Gastroesophageal sphincter (tissue), 4 donors: Measurements from ENCODE around the gene CCDC120. TPM values are rescaled to one million over a fixed set of nuclear protein-coding genes. Genes with fewer than 3 reads are reported as not detected.

Source experiments
- ATAC-seq: fragments of 150-250 bp; one replicate; pipeline ENCODE4 v1.9.1; 2016; ENCODE audit warnings: mild to moderate bottlenecking, moderate library complexity
- H3K27ac ChIP-seq, 4 donors: fragments of 200-600 bp; sonication (generic) in 3 of 4; 1 replicate in 3 of 4; 2 replicates in 1 of 4; pipeline ENCODE4 v1.5.1; 2016 to 2019
- H3K27me3 ChIP-seq: fragments of 200-600 bp; sonication (generic); one replicate; pipeline ENCODE4 v1.5.1; 2019
- H3K36me3 ChIP-seq, 2 donors: fragments of 200-600 bp; sonication (generic); one replicate each; pipeline ENCODE4 v1.5.1; 2019; ENCODE audit warnings: control low read depth in 1 of 2
- H3K4me1 ChIP-seq, 3 donors: fragments of 200-600 bp; sonication (generic); 1 replicate in 2 of 3; 2 replicates in 1 of 3; pipeline ENCODE4 v1.5.1; 2016 to 2019; ENCODE audit warnings: control low read depth in 2 of 3
- H3K4me3 ChIP-seq, 2 donors: fragments of 200-600 bp; sonication (generic); one replicate each; pipeline ENCODE4 v1.5.1; 2019; ENCODE audit warnings: mild to moderate bottlenecking in 1 of 2, moderate library complexity in 1 of 2
- H3K9me3 ChIP-seq, 3 donors: fragments of 200-600 bp; sonication (generic); one replicate each; pipeline ENCODE4 v1.5.1; 2017 to 2019; ENCODE audit warnings: control low read depth in 2 of 3
- CTCF ChIP-seq, 4 experiments: fragments of 200-600 bp in 2 of 4; fragments of 450-650 bp in 2 of 4; sonication (generic) in 1 of 4; IDR thresholded peaks; one replicate each; pipeline ENCODE4 v1.5.1; 2017 to 2019; ENCODE audit warnings: antibody characterized with exemption in 4 of 4, mild to moderate bottlenecking in 2 of 4, moderate library complexity in 2 of 4
- EP300 ChIP-seq: sonication (generic); formaldehyde crosslinking; IDR thresholded peaks from one replicate; pipeline ENCODE4 v1.6.1; 2017; ENCODE audit warnings: antibody characterized with exemption, mild to moderate bottlenecking
- POLR2A ChIP-seq, 2 donors: fragments of 450-650 bp; IDR thresholded peaks; one replicate each; pipeline ENCODE4 v1.6.1; 2017; ENCODE audit warnings: antibody characterized with exemption in 2 of 2, mild to moderate bottlenecking in 2 of 2, moderate library complexity in 1 of 2
- POLR2AphosphoS5 ChIP-seq: sonication (generic); formaldehyde crosslinking; IDR thresholded peaks from one replicate; pipeline ENCODE4 v1.6.1; 2017; ENCODE audit warnings: antibody characterized with exemption
- WGBS, 2 donors: methylation state at CpG; one replicate each; pipeline ENCODE4 v1.1.5; 2018; ENCODE audit warnings: low coverage in 1 of 2; 5-methylcytosine and 5-hydroxymethylcytosine counted together
- total RNA-seq, 4 donors: library from RNA; depleted of rRNA; stranded (reverse); fragments of >200 nt; gene quantifications; one replicate each; pipeline ENCODE4 v1.1.0, GENCODE V29; 2016

Gene CCDC120
- total RNA-seq, 4 donors from 2014 or later = 1.1 to 4.7 (median 2.5) TPM

DNA sequence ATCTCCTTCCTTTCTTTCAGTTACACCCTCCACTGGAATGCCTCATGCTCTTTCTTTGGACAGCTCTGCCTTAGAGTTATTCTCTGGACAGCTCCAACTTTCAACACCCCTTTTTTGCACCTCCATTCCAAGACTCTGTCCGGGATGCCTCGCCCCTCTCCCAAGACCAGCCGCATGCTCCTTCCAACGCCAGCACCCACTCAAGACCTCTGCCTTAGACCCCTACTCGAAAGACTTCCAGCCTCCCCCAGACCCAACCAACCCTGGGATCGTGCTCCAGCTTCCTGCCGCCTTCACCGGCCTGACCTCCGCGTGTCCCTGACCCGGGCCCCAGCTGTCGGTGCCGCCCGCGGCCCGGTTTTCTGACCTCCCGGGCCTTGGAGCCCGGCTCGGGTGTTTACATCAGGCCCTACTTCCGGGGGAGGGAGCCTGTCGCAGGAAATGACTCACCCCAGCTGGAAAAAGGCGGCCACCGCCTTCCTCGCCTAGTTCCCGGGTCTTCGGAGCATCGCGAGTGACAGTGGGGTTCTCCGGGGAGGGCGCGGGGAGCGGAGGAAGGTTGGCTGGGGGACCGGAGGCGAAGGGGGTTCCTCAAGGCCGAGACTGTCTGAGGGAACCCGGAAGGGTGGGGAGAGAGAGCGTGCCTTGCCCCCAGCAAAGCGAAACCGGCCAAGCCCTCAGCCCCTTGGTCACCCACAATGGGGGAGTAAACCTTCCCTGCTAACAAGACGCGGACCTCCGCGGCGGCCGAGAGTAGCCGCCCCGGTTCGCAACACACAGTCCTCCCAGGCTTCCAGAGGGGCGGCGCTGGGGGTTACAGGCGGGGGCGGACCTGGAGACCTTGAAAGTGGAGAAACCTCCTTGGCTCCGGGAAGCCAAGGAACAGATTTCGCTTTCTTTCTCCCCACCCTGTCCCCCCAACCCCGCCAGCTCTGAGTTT is 21.0 kb downstream of the CCDC120 start, which contains the start of gene WDR45:
TSS of gene WDR45 (minus strand) at position 399 of the 940 bp plus-strand sequence. CDS start 1,792 bp downstream, outside the sequence.
- Histone ChIP-seq H3K4me1 (peaks cover 0 to 15% (median 3%) of the 10 kb centered on the region in 3 donors), H3K27ac (peak within 1 kb of the TSS; percentile 85 to 95 (median 92)), H3K4me3 (peak within 1 kb of the TSS; percentile 67 to 79), H3K9me3 (no peaks in the 10 kb centered on the region), H3K27me3 (no peaks in the 10 kb centered on the region), H3K36me3 (peaks cover 0 to 33% of the 10 kb centered on the region in 2 donors)
- TF ChIP-seq POLR2A (IDR thresholded peaks at IDR 0.05) = peak; percentile 58 to 68
- no peak for TF ChIP-seq EP300
- TF ChIP-seq POLR2AphosphoS5 = peak; percentile 73
- 0 to 44% methylated on average over 2 to 21 of the region's 55 CpGs for WGBS, 2 donors
- peak; percentile 91 for ATAC-seq

DNA sequence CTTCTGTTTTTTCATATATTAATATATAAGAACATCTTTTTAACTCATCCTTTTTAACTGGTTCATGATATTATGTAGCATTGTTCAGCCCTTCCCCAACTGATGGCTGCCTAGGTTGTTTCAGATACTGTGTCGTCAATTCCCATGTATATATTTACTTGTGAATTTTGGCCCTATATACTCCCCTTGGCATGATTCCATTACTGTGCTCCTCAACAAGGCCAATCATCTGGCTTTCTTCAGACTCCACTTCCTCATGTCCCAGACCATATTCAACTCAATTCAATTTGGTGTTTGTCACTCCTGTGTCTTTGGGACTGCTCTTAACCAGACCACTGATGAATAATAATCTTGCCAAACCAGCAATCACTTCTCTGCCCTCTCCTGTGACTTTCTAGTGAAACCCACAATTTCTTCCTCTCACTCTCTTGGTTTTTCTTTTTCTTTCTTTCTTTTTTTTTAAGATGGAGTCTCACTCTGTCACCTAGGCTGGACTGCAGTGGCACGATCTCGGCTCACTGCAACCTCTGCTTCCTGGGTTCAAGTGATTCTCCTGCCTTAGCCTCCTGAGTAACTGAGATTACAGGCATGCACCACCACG is 23.6 kb downstream of the CCDC120 start:
- H3K36me3 ChIP-seq = peaks cover 0 to 7% of the 10 kb centered on the region in 2 donors
- no peak overlapping the region for H3K27ac ChIP-seq
- H3K4me3 ChIP-seq = no peak overlapping the region
- H3K9me3 ChIP-seq = no peaks in the 10 kb centered on the region
- WGBS, 2 donors = 27 to 83% methylated on average over 1 of the region's 4 CpGs
- TF ChIP-seq POLR2A (IDR thresholded peaks at IDR 0.05) = no peak
- no peak for TF ChIP-seq CTCF (IDR thresholded peaks at IDR 0.05)
- no peak for TF ChIP-seq POLR2AphosphoS5
- no peak for TF ChIP-seq EP300
- H3K4me1 ChIP-seq = peaks cover 0 to 15% (median 3%) of the 10 kb centered on the region in 3 donors
- ATAC-seq = no peak
- no peaks in the 10 kb centered on the region for H3K27me3 ChIP-seq

DNA sequence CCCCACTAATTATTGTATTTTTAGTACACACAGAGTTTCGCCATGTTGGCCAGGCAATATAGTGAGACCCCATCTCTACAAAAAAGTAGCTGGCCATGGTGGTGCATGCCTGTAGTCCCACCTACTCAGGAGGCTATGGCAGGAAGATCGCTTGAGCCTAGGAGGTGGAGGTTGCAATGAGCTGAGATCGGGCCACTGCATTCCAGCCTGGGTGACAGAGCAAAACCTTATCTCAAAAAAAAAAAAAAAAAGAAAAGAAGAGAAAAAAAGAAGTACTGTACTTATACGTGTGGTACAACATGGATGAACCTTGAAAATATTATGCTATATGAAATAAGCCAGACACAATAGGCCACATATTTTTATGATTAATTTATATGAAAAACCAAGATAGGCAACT is 30.8 kb downstream of the CCDC120 start:
- no peak overlapping the region for H3K27ac ChIP-seq
- TF ChIP-seq POLR2A (IDR thresholded peaks at IDR 0.05) = no peak
- no peak for TF ChIP-seq EP300
- no peak for TF ChIP-seq POLR2AphosphoS5
- TF ChIP-seq CTCF (IDR thresholded peaks at IDR 0.05) = no peak
- H3K4me3 ChIP-seq = no peak overlapping the region
- H3K4me1 ChIP-seq = no peaks in the 10 kb centered on the region
- no peaks in the 10 kb centered on the region for H3K36me3 ChIP-seq
- WGBS, 2 donors = 17 to 71% methylated on average over 1 of the region's 4 CpGs
- H3K9me3 ChIP-seq = no peaks in the 10 kb centered on the region
- H3K27me3 ChIP-seq = no peaks in the 10 kb centered on the region
- no peak for ATAC-seq

DNA sequence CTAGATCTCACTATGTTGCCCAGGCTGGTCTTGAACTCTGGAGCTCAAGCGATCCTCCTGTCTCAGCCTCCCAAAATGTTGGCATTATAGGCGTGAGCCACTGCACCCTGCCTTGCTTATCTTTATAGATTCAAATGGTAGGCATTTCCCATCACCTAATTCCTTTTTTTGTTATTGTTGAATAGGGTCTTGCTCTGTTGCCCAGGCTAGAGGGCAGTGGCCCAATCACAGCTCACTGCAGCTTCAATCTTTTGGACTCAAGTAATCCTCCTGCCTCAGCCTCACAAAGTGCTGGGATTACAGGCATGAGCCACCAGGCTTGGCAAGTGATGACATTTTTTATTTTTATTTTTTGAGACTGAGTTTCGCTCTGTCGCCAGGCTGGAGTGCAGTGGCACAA is 37.6 kb downstream of the CCDC120 start:
- Histone ChIP-seq H3K27ac (no peak overlapping the region), H3K9me3 (no peaks in the 10 kb centered on the region), H3K4me3 (no peak overlapping the region), H3K4me1 (peaks cover 0 to 4% (median 0%) of the 10 kb centered on the region in 3 donors), H3K36me3 (no peaks in the 10 kb centered on the region), H3K27me3 (no peaks in the 10 kb centered on the region)
- ATAC-seq = no peak
- 80% methylated on average over 2 of the region's 4 CpGs; no CpG with 5 or more reads in 1 of the 2 donors for WGBS, 2 donors
- no peak for TF ChIP-seq EP300
- no peak for TF ChIP-seq CTCF (IDR thresholded peaks at IDR 0.05)
- TF ChIP-seq POLR2A (IDR thresholded peaks at IDR 0.05) = no peak
- TF ChIP-seq POLR2AphosphoS5 = no peak
